ENCODE data around the gene ARHGAP10.
"Not testable (repeated sequence)": the region's sequence is repeated elsewhere in the genome, so short reads cannot be mapped to it uniquely, and the experiment has no call there.

The ARHGAP10 gene

DNA sequence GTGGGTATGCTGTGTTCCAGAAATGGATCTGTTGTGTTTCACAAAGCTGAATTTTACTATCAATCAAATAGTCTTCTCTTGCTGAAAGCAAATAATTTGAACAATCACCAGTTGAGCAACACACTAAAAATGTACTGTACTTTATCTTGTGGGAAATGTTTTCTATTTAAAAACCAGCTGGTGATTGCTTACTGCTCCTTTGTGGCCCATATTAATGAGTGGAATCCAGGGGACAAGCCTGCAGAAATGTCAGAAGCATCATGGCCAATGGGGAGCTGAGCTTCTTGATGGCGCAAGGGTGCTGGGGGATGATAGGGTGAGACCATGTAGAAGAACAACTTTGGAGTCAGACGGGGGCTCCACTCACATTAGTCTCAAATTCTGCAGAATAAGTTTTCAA, 346.2 kb downstream of the ARHGAP10 start:
- in situ Hi-C loops (cut with MboI; ENCODE audit: low sequenced_read_pairs): no loop called here

DNA sequence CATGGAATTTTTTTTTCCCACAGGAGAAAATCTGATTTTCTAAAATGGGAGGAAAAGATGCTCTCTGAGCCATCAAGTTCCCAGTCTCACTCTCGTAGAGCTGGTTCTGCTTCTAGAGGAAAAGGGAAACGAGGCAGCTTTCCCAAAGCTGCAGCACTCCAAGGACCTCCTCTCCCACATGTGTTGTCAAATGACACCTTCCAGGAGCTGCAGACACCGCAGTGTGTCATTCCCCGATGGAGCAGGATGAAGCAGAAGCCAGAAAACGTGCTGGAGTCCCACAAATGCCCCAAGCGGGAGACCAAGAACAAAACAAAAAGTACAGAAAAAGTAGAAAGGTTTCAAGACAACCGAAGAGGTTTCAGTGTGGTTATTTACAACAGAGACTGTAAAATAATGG, 348.1 kb downstream of the ARHGAP10 start:
- in situ Hi-C loops (cut with MboI; ENCODE audit: low sequenced_read_pairs): no loop called here

DNA sequence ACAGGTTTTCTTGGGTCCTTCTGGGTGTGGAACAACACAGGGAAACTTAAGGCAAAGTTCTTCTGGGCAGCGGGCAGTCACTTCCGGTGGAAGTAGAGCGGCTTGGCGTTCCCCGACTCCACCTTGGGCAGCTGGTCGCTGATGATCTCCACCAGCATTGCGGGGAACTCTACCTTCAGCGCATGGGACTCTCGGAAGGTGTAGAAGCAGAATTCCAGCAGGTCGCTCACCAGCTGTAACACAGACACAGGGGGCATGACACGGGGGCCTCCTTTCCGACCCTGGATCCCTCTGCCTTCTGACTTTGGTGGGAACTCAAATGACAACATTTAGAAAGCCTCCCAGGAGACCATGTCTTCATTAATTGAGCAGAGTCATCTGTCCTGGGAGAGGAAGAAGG, 349.4 kb downstream of the ARHGAP10 start:
- in situ Hi-C loops (cut with MboI; ENCODE audit: low sequenced_read_pairs): no loop called here

DNA sequence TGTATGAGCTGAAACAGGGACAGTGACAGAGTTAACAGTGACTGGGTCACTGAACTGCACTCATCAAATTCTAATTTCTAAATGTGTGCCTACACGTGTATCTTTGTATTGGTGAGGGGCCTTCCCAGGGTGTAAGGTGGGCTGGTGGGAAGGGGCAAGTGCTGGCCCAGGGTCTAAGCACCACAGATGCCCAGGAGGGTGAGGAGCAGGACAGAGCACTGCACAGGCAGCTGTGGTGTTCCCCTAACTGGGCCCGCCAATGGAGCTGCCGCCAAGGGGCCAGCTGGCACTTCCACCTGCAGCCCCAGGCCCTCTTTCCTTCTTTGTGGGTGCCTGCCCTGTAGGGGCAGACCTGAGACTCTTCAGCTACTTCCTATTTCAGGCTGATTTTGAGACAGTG, 349.9 kb downstream of the ARHGAP10 start:
- in situ Hi-C loops (cut with MboI; ENCODE audit: low sequenced_read_pairs): no loop called here

DNA sequence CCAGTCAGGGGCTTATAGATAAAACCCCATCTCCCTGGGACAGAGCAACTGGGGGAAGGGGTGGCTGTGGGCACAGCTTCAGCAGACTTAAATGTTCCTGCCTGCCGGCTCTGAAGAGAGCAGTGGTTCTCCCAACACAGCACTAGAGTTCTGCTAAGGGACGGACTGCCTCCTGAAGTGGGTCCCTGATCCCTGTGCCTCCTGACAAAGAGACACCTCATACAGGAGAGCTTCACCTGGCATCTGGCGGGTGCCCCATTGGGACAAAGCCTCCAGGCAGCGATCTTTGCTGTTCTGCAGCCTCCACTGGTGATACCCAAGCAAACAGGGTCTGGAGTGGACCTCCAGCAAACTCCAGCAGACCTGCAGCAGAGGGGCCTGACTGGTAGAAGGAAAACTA, 351.2 kb downstream of the ARHGAP10 start:
- in situ Hi-C loops (cut with MboI; ENCODE audit: low sequenced_read_pairs): not testable (repeated sequence)

DNA sequence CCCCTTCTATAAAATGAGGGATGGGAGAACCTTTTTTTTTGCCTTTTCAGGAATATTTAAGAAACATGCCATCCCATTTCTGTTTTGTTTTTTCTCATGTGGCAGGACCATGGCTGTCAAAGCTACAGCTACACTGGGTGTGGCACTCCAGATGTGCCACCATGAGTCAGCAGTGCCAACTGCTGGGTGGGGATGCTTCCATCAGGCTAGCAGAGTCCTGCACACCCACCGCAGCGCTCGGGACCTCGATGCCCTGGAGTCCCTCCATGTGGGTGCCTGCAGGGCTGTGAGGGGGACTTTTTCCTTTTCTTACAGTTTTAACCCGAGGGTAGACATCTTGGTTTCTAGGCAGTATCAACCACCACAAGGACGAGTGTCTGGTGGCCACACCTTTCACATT, 357.7 kb downstream of the ARHGAP10 start:
- in situ Hi-C loops (cut with MboI; ENCODE audit: low sequenced_read_pairs): no loop called here

DNA sequence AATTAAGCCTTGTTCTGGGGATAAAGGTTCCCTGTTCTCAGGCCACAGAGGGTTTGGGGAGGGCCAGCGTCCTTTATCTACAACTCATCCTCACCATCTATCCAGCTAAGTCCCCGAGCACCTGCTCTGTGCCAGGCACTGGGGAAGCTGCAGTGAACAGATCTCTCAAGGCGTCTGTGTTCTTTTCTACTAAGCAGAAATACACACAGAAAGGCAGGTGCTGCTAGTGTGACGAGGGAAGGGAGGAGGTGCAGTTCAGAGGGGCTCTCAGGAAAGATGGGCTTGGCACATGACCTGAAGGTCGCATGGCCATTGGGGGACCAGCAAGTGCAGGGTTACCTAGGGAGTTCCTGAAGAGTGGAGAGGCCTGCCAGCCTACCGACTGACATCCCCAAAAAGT, 358.1 kb downstream of the ARHGAP10 start:
- in situ Hi-C loops (cut with MboI; ENCODE audit: low sequenced_read_pairs): no loop called here

DNA sequence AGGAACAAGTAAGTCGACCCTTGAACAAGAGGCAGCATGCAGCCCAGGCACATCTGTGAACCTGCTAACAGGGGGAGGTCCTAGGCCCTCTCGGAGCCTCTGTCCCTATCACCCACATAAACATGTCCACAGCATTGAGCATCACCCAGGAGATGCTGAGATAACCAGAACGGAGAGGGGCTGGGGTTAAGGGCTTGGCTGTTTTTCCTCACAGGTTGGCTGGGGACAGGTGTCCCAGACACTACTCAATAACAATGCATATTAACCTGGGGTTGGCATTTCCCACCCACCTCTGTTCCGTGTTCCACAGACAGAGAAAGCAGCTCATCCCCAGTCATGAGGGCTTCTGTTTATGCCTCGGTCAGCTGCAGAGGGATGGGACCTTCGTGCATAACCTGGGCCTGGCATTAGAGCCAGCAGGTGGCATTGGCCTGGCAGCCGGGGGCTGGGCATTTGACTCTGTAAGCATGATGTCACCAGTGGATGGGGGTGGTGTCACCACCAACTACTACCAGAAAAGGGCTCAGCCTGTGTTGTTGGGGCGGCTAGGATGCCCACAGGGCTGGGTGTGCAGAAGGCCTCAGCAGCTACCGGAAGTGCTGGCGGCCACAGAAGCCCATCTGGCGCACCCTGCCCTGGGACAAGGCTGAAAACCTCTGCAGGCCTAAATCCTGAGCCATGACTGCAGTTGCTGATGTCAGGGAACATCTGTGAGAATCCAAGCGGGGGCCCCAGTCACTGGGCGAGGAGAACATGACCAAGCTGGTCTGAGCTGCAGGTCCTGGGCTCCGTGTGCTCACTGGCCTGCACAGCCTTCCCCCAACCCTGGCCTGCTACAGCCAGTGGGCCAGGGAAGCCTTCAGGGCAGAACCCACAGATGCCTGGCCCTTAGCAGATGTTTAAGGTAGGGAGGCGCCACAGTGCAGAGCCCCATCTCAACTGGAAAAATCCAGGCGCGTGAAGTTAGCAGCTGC, 358.9 kb downstream of the ARHGAP10 start:
- in situ Hi-C loops (cut with MboI; ENCODE audit: low sequenced_read_pairs): no loop called here

DNA sequence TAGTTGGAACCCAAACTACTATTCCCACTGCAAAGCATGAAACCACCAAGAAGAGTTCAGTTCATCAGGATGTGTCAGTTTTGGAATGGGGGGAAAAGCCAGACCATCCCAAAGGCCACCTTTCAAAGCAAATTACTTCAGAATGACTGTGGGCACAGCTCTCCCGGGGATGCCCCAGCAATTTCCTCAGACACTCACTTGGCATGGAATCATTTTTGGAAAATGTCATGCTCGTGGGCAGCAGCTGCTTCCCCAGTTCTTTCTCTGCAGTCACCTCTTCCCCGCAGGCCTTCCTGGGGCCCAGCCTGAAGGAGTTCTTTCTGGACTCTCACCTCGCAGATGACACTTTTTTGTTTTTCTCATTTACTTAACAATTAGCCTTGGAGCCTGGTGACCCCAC, 360.0 kb downstream of the ARHGAP10 start:
- in situ Hi-C loops (cut with MboI; ENCODE audit: low sequenced_read_pairs): no loop called here

DNA sequence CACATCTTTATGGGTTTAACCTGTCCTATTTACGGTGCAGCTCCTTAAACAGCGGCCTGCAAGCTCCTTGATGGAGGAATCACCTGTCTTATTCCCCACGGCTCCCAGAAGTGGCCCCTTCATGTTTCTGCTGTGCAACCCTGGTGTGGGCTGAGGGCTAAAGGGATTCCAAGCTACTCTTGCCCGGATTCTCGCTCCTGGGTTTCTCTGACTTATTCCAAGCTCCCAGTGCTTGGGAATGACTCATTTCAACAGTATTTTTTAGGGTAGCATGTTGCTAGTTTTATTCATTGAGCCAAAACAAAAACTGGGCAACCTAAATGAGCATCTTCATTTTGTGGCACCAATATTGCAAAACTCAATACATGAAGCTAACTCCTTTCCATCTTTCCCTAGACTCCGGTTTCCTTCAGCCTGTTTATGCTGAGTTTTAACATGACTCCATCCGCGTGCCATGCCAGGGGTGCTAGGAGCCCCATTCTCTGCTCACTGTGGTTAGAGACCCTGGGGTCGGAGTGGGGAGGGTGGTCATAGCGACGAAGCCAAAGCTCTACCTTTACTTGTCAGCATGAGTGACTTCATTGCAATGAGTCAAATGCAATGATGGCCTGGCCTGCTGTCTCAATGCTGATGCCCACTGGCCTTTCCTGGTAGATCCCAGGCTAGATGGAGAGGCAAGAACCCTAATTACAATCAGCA, 360.6 kb downstream of the ARHGAP10 start:
- in situ Hi-C loops (cut with MboI; ENCODE audit: low sequenced_read_pairs): no loop called here

DNA sequence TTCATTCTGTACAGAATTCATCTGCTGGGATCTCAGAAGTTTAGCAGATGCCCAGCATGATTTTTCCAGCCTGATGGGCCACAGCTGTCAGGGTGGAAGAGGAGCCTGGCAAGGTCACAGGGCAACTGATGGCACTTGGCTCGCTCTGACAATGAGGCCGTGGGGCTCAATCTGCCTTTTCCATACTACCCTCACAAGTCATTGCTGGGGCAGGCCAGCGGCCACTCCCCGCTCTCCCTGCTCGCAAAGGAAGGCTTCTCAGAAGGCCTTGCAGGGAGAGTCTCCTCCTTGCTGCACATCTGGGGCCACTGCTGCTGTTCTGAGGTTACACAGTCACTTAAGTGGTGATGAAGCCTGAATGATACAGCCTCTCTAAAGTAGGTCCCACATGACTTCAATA, 361.2 kb downstream of the ARHGAP10 start:
- in situ Hi-C loops (cut with MboI; ENCODE audit: low sequenced_read_pairs): no loop called here

DNA sequence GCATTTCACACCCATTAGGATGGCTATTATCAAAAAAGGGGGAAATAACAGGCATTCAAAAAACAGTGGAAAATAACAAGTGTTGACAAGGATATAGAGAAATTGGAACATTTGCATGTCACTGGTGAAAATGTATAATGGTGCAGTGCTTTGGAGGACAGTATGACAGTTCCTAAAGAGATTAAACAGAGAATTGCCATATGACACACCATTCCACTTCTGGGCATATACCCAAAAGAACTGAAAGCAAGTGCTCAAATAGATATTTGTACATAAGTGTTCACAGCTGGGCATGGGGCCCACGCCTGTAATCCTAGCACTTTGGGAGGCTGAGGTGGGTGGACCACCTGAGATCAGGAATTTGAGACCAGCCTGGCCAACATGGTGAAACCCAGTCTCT, 362.3 kb downstream of the ARHGAP10 start:
- in situ Hi-C loops (cut with MboI; ENCODE audit: low sequenced_read_pairs): no loop called here

DNA sequence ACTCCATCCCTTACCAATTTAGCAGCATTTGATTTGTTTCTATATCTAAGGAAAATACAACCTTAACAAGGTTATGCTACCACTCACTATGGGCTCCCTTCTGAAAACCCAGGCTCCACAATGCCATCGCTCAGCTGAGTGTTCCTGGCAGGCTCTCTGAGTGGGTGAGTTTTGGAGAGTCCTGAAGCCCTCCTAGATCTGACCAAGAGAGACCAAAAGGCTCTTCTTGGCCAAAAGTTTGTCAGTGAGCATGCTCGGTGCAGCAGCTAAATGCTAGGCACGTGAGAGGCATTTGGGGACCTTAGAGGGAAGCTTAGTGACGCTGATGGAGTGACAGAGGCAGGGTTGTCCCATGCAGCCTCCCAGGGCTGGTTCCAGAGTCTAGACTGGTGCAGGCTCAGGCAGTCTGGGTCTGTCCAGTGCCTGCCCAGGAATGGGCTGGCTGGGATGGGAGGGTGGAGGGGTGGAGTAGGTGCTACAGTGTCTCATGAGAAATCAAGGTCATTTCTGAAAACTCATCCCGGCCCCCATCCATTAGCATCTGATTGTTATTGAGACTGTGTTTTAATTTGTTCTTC, 363.5 kb downstream of the ARHGAP10 start:
- in situ Hi-C loops (cut with MboI; ENCODE audit: low sequenced_read_pairs): no loop called here

DNA sequence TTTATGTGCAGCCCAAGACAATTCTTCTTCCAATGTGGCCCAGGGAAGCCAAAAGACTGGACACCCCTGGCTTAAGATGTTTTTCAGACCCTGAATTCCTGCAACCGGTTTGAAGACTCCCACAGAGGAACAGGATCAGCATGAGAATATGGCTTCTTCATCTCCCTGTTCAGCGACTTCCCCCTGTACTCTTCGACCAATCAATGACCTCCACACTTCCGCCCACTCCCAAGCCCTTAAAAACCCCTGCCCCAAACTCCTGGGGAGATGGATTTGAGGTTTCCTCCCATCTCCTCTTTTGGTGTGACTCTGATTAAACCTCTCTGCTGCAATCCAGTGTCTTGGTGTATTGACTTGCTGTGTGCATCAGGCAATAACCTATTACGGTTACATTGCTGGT, 365.9 kb downstream of the ARHGAP10 start:
- in situ Hi-C loops (cut with MboI; ENCODE audit: low sequenced_read_pairs): no loop called here

DNA sequence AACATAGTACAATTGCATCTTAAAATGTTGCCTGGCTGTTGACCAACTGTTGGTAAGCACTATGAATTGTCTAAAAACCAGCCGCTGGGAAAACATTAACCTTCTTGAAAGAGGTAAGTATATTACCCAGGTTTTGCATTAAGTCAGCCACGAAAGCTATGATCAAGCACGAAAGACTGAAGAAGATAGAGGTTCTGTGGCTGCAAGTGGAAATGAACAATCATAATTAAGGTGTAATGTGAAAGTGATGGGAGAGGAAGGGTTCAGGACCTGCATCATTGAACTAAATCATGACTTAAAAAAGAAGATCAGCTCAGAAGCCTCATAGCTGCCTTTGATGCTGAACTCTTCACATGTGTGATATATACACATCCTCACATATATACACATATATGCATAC, 369.3 kb downstream of the ARHGAP10 start:
- in situ Hi-C loops (cut with MboI; ENCODE audit: low sequenced_read_pairs): no loop called here

DNA sequence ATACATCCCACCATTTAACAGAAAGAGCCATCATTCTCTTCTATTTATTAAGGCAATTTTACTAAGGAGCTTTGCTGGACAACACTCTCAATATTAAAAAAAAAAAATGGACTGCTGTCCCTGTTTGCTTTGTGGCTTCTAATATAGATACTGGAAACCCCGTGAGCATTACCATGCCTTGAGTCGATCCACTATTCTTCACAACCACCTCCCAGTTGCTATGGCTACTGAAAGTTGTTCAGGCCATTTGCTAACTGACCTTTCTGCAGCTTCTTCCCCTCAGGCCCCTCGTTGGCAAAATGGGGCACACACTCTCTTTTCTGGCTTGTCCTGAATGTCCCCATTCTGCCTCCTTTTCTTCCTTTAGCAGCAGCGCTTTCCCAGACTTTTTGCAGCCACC, 369.9 kb downstream of the ARHGAP10 start:
- in situ Hi-C loops (cut with MboI; ENCODE audit: low sequenced_read_pairs): no loop called here

DNA sequence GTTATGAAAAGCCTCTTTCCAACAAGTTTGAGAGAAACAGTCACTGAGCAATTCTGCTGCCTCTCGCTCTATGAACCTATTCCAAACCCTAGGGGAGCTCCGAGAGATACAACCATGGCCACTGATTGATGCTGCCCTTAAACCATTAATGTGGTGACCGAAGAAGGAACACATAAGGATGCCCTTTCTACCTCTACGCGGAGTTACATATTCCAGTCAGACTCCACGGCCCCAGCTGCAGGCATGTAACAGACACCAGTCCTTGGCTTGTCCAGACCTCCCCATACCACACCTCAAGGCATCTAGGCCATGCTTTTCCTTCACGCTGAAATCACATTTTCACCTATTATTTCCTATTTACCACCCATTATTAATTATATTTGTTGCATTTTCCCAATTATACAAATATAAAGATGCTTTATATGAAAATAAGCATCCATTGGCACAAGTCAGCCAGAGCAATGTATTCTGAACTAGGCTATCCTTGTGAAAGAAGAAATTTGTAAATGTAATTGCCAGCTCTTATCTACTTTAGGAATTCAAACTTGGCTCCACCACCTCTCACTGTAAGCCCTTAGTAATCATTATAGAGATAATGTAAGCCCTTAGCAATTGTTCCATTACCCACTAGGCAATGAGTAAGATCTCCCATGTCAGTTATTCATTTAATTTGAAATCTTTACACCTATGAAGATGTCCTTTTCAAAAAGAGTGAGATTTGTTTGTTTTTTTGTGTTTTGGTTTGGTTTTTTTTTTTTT, 371.9 kb downstream of the ARHGAP10 start:
- in situ Hi-C loops (cut with MboI; ENCODE audit: low sequenced_read_pairs): no loop called here

DNA sequence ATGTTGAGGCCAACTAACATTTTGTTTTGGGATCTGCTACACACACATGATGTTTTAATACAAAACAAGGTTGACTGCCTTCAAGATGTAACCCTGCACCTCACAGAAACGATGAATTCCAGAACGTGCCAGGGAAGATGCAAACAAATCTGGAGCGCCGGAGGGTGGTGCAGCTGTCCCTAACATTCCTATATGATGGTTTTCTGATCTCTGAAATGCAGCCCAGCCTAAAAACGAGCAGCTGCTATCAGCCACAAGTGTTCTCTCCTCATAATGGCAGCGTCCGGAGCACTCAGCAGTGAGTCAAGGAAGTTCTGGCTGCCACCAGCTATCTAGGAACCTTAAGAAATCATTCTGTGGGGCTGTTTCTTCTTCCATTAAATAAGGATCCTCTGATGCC, 376.9 kb downstream of the ARHGAP10 start:
- in situ Hi-C loops (cut with MboI; ENCODE audit: low sequenced_read_pairs): no loop called here

DNA sequence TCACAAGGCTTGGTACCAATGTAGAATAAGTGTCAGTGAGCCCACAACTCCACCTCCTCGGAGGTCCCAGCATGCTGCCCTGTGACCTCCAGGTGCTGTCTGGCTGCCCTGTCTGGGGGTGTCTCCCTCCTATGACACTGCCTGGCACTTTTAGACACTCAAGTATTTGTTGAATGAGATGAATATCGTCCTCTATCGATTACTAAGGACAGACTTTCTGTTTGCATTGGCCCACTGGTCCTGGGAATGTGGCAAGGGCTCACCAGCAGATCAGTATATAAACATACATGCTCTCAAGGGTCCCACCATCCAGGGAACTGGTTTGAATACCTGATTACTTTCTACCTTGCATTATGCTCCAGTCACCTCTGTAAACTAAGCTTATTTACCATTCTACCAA, 377.3 kb downstream of the ARHGAP10 start:
- in situ Hi-C loops (cut with MboI; ENCODE audit: low sequenced_read_pairs): no loop called here

DNA sequence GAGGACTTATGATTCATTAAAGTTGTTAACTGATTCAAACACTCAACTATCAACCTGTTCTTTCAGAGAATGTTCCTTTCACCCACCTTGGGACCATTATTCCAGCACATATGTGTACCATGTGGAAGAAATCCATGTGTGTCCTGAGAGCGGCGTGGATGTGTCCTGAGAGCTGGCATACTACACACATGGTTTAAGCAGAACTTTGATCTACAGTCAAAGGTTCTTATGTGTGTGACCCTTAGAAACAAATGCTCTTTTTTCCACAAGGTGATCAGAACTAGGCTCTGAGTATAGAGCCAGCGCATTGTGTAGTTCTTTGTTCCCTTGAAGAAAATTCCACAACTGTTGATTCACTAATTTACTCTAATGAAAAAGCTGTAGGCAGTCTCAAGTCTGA, 378.3 kb downstream of the ARHGAP10 start:
- in situ Hi-C loops (cut with MboI; ENCODE audit: low sequenced_read_pairs): no loop called here

Measured in HL-60/S4 (cell line).